Chondrocyte (in vitro differentiated cells): ENCODE measurements around the gene SEC14L2. TPM values are rescaled to one million over a fixed set of nuclear protein-coding genes. Genes with fewer than 3 reads are reported as not detected.
A peak's percentile ranks its signal among the peaks of the same experiment; 100 is the strongest.

ENCODE experiments used
- DNase-seq: peaks from one replicate; pipeline ENCODE4 v3.0.0; 2021; ENCODE audit warnings: mixed read lengths, low spot score
- H3K27ac Mint-ChIP-seq: one replicate; pipeline ENCODE4 v1.8.0; 2021; ENCODE audit warnings: mild to moderate bottlenecking, moderate library complexity, mixed read lengths; ENCODE audit not compliant: unreplicated experiment
- H3K27me3 Mint-ChIP-seq: 2 replicates; pipeline ENCODE4 v1.8.0; 2021; ENCODE audit warnings: low read depth, mixed read lengths
- H3K36me3 Mint-ChIP-seq: 2 replicates; pipeline ENCODE4 v1.8.0; 2021; ENCODE audit warnings: low read depth, mixed read lengths
- H3K4me1 Mint-ChIP-seq: 2 replicates; pipeline ENCODE4 v1.8.0; 2021; ENCODE audit warnings: low read depth, mild to moderate bottlenecking, mixed read lengths
- H3K4me3 Mint-ChIP-seq: one replicate; pipeline ENCODE4 v1.8.0; 2021; ENCODE audit warnings: mild to moderate bottlenecking, moderate library complexity, mixed read lengths; ENCODE audit not compliant: unreplicated experiment
- H3K9me3 Mint-ChIP-seq: 2 replicates; pipeline ENCODE4 v1.8.0; 2021; ENCODE audit warnings: low read depth, mixed read lengths
- total RNA-seq: library from RNA; stranded (reverse); gene quantifications from 3 replicates; pipeline ENCODE4 v1.2.1, GENCODE V29; 2021
- TF ChIP-seq, protein P1 (sequence below): fragments of 200-600 bp; sonication (generic); IDR thresholded peaks from 2 replicates; pipeline ENCODE4 v1.5.0; 2021; ENCODE audit warnings: antibody characterized with exemption, mild to moderate bottlenecking, moderate library complexity

SEC14L2 gene
- total RNA-seq, 1 donor from 2014 or later: 15.5 TPM

DNA sequence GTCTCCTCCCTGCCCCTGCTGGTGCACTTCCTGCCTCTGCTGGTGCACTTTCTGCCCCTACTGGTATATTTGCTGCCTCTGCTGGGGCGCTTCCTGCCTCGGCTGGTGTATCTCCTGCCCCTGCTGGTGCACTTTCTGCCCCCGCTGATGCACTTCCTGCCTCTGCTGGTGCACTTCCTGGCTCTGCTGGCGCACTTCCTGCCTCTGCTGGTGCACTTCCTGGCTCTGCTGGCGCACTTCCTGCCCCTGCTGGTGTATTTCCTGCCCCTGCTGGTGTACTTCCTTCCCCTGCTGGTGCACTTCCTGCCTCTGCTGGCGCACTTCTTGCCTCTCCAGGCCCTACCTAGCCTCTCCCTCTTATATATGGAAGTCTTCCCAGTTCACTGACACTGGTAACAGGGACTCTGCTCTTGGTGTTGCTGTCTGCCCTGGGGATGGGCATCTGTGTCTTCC is 38.9 kb downstream of the SEC14L2 start:
- Mint-ChIP-seq H3K27me3 (no peaks in the 10 kb centered on the region), H3K4me3 (no peak overlapping the region), H3K27ac (no peak overlapping the region), H3K4me1 (no peaks in the 10 kb centered on the region), H3K36me3 (no peaks in the 10 kb centered on the region), H3K9me3 (no peaks in the 10 kb centered on the region)
- TF ChIP-seq, protein P1, sequence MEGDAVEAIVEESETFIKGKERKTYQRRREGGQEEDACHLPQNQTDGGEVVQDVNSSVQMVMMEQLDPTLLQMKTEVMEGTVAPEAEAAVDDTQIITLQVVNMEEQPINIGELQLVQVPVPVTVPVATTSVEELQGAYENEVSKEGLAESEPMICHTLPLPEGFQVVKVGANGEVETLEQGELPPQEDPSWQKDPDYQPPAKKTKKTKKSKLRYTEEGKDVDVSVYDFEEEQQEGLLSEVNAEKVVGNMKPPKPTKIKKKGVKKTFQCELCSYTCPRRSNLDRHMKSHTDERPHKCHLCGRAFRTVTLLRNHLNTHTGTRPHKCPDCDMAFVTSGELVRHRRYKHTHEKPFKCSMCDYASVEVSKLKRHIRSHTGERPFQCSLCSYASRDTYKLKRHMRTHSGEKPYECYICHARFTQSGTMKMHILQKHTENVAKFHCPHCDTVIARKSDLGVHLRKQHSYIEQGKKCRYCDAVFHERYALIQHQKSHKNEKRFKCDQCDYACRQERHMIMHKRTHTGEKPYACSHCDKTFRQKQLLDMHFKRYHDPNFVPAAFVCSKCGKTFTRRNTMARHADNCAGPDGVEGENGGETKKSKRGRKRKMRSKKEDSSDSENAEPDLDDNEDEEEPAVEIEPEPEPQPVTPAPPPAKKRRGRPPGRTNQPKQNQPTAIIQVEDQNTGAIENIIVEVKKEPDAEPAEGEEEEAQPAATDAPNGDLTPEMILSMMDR: no peak
- DNase-seq: peak; percentile 55

DNA sequence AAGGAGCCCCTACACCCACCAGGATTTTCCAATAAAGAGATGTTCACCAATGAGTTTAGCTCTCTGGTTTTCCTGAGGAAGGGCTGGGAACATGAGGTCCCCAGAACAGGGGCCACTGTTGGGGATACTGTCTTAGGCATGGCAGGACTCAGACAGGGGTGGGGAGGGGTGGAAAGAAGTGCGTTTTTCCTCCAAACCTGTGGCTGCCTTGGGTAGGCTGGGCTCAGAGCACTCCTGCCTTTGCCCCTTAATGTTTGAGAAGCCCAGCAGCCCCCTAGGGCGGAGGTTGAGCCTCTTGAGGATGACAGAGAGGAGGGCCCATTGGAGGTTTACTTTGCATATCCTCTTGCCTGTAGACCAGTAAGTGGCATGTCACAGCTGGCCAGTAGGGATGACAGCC is 39.4 kb downstream of the SEC14L2 start:
- Mint-ChIP-seq H3K4me3 (no peak overlapping the region), H3K36me3 (no peaks in the 10 kb centered on the region), H3K9me3 (no peaks in the 10 kb centered on the region), H3K27me3 (peaks cover 4% of the 10 kb centered on the region), H3K4me1 (no peaks in the 10 kb centered on the region), H3K27ac (no peak overlapping the region)
- TF ChIP-seq, protein P1: no peak
- peak; percentile 40 for DNase-seq

DNA sequence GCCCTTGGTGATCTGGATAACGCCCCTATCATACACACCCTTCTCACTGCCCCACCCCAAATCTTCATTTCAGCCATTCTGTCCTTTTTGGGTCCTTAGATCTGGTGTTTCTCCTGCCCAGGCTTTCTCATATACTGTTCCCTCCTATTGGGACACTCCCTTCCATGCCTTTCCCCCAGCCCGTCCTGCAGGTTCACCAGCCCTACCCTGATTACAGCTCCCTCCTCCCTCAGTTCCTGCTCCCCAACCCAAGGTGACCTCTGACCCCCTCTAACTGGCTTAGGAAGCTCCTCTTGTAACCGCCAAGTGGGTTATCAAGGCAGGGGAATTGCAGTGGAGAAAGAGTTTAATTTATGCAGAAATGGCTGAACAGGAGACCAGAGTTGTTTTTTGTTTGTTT is 41.7 kb downstream of the SEC14L2 start:
- peaks cover 5% of the 10 kb centered on the region for H3K27me3 Mint-ChIP-seq
- H3K36me3 Mint-ChIP-seq: no peaks in the 10 kb centered on the region
- TF ChIP-seq, protein P1: no peak
- DNase-seq: peak; percentile 17
- no peaks in the 10 kb centered on the region for H3K4me1 Mint-ChIP-seq
- no peak overlapping the region for H3K4me3 Mint-ChIP-seq
- no peaks in the 10 kb centered on the region for H3K9me3 Mint-ChIP-seq
- no peak overlapping the region for H3K27ac Mint-ChIP-seq

DNA sequence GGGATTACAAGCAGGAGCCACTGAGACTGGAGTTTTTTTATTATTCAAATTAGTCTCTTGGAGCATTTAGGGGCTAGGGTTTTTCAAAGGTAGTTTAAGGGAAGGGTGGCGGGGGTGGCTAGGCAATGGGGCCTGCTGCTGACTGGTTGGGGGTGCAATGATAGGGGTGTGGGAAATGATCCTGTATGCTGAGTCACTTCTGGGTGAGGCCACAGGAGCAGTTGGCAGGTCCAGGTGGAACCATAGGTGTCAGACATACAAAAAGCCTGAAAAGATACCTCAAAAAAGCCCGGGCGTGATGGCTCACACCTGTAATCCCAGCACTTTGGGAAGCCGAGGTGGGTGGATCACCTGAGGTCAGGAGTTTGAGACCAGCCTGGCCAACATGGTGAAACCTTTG is 42.4 kb downstream of the SEC14L2 start:
- no peaks in the 10 kb centered on the region for H3K4me1 Mint-ChIP-seq
- H3K27ac Mint-ChIP-seq: no peak overlapping the region
- no peak overlapping the region for H3K4me3 Mint-ChIP-seq
- no peak for DNase-seq
- no peaks in the 10 kb centered on the region for H3K36me3 Mint-ChIP-seq
- peaks cover 5% of the 10 kb centered on the region for H3K27me3 Mint-ChIP-seq
- no peaks in the 10 kb centered on the region for H3K9me3 Mint-ChIP-seq
- TF ChIP-seq, protein P1: no peak

DNA sequence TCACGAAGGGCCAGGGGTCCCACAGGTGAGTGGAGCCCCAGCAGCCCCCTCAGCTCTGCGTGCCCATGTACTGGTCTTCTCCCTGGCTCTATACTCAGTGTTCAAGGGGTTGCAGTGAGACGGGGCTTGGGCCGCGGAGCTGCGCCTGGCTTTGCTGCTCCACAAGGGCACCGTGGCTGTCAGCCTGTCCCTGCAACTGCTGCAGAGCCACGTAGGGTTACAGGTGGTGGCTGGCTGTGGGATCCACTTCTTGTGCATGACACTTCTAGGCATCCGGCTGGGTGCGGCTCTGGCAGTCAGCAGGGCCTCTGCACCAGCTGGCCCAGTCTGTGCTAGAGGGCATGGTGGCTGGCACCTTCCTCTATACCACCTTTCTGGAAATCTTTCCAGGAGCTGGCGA is 43.0 kb downstream of the SEC14L2 start:
- peaks cover 5% of the 10 kb centered on the region for H3K27me3 Mint-ChIP-seq

More for the DNA sequence above, 43.0 kb downstream of the SEC14L2 start:
- Mint-ChIP-seq H3K4me1 (no peaks in the 10 kb centered on the region), H3K4me3 (no peak overlapping the region), H3K27ac (no peak overlapping the region), H3K36me3 (no peaks in the 10 kb centered on the region), H3K9me3 (no peaks in the 10 kb centered on the region)
- peak; percentile 61 for DNase-seq
- TF ChIP-seq, protein P1: no peak
